GM21723 (cell line): ENCODE data around the gene LNX2.
A peak's percentile ranks its signal among the peaks of the same experiment; 100 is the strongest.

ENCODE experiments used
- ATAC-seq: cut with Tn5 transposase; IDR thresholded peaks from one replicate; pipeline ENCODE4 v1.9.1; 2021; ENCODE audit warnings: mild to moderate bottlenecking, moderate library complexity; ENCODE audit not compliant: unreplicated experiment

Gene LNX2

GRCh38 chr13:27620377-27621115 is at the start of gene LNX2:
Gene LNX2 (minus strand): TSS chr13:27620529. CDS start chr13:27581703, 38,826 bp downstream.
- peak; percentile 87 for ATAC-seq

GRCh38 chr13:27667946-27668345 is 47.6 kb upstream of the LNX2 start:
- ATAC-seq, result no peak

GRCh38 chr13:27666951-27667350 is 46.6 kb upstream of the LNX2 start:
- ATAC-seq, result no peak

GRCh38 chr13:27665761-27666160 is 45.4 kb upstream of the LNX2 start:
- no peak for ATAC-seq

- ATAC-seq, result no peak
These were observed 45.0 kb upstream of the LNX2 start for GRCh38 chr13:27665333-27665732.

- ATAC-seq, result no peak
These were observed 43.6 kb upstream of the LNX2 start for GRCh38 chr13:27663947-27664346.

GRCh38 chr13:27662738-27663470 is 42.6 kb upstream of the LNX2 start:
- no peak for ATAC-seq

GRCh38 chr13:27661017-27661416 is 40.7 kb upstream of the LNX2 start:
- ATAC-seq, result no peak

GRCh38 chr13:27660511-27660910 is 40.2 kb upstream of the LNX2 start:
- ATAC-seq, result no peak

GRCh38 chr13:27659145-27659865 is 39.0 kb upstream of the LNX2 start:
- no peak for ATAC-seq

- no peak for ATAC-seq
These were observed 38.2 kb upstream of the LNX2 start for GRCh38 chr13:27658546-27658945.

GRCh38 chr13:27657724-27658123 is 37.4 kb upstream of the LNX2 start:
- ATAC-seq, result no peak

- no peak for ATAC-seq
These were observed 34.5 kb upstream of the LNX2 start for GRCh38 chr13:27654816-27655215.

- no peak for ATAC-seq
These were observed 33.7 kb upstream of the LNX2 start for GRCh38 chr13:27654059-27654458.

- ATAC-seq, result no peak
These were observed 30.0 kb upstream of the LNX2 start for GRCh38 chr13:27650312-27650711.

- ATAC-seq, result no peak
These were observed 24.0 kb upstream of the LNX2 start for GRCh38 chr13:27644302-27644701.

- no peak for ATAC-seq
These were observed 23.2 kb upstream of the LNX2 start for GRCh38 chr13:27643334-27644132.

- ATAC-seq, result no peak
These were observed 21.6 kb upstream of the LNX2 start for GRCh38 chr13:27641711-27642502.

GRCh38 chr13:27639186-27639585 is 18.9 kb upstream of the LNX2 start:
- no peak for ATAC-seq

GRCh38 chr13:27638521-27638920 is 18.2 kb upstream of the LNX2 start:
- ATAC-seq, result no peak
